GM18499 (cell line): ENCODE data around the gene VPS37C.
"Not testable (repeated sequence)": the region's sequence is repeated elsewhere in the genome, so short reads cannot be mapped to it uniquely, and the experiment has no call there.

ENCODE experiments used
- ATAC-seq: cut with Tn5 transposase; IDR thresholded peaks from one replicate; pipeline ENCODE4 v1.9.1; 2021; ENCODE audit warnings: moderate number of reproducible peaks; ENCODE audit not compliant: insufficient read depth, unreplicated experiment

The VPS37C gene

DNA sequence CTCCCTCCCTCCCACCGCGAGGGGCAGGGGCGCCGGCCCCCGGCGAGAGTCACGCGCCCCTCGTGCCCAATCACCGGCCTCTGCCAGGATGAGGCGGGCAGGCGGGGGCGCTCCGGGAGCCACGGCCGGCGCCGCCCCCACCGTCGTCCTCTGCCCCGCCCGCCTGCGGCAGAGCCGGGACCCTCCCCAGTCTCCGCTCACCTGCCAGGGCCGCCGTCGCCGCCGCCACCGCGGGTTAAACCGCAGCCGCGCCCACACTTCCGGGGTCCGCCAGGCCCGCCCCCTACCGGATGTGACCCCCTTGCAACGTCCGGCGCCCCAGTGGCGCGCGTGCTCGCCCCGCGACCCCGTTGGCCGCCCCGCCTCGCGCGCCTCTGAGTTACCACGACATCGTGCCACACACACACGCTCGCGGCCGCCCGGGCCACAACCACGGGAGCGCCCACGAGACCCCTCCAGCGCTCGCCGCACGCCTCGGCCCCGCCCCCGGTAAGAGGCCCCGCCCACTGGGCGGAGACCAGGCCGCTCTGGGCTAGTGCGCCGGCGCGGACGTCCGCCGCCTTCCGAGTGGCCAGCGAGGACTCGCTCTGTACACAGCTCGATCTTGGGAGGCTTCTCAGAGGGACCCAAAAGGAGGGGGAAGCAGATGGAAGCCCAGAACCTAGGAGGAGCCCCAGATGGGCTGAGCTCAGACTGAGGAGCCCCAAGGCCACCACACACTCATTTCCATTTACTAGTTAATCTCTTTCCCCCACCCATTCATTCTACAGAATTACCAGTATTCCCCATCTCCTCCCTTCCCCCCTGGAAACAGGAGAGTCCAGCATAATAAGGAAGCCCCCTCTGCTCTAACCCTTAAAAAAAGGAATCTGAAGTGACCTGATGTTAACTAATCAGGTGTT lies at the start of gene VPS37C:
Gene VPS37C (minus strand): TSS at position 237 of the 902 bp plus-strand sequence. CDS start 22,597 bp downstream, outside the sequence.
- peak; percentile 54 for ATAC-seq

DNA sequence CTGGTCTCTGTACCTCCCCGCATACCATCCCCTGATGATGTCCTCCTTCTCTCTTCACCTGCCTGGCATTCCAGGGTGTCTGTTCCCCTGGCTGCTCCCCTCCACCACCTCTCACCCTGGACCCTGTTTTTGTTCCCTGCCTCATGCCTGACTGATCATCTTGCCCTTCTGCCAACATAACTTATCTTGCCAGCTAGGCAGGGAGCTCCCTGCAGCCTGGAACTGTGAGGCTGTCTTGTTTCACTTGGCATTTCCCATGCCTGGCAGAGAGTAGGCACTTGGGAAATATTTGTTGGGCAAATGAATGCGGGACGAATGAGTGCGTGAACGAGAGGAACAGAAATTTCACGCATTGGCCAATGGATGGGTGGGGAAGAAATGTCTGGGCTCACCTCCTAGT lies 49.4 kb upstream of the VPS37C start:
- not testable (repeated sequence) for ATAC-seq

DNA sequence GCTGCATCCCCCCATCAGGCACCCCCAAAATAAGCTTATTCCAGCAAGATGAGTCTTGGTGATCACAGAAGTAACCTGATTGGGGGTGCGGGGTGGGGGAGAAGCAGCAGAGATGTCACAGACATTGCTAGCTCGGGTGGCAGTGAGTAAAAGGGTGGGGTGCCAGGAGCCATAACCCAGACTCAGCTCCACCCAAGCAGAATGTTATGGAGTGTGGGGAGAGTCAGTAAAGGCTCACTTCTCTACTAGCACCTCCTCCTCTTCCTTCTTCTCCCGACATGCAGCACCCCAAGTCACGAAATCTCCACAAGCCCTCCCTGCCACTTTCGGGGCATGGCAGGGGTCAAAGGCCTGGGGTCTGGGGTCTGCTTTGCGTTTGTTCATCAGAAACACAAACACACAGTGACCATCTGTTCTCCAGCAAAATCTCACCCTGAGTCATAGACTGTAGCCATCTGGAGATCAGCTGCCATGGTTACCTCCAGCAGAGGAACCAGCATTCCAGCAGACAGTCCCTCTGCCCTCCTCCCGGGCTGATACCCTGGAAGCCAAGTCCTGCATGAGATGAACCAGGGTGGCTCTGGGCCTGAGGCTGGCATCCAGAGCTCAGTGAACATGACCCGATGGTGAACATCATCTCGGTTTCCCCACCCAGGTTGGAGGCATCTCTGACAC lies 46.5 kb upstream of the VPS37C start:
- not testable (repeated sequence) for ATAC-seq

DNA sequence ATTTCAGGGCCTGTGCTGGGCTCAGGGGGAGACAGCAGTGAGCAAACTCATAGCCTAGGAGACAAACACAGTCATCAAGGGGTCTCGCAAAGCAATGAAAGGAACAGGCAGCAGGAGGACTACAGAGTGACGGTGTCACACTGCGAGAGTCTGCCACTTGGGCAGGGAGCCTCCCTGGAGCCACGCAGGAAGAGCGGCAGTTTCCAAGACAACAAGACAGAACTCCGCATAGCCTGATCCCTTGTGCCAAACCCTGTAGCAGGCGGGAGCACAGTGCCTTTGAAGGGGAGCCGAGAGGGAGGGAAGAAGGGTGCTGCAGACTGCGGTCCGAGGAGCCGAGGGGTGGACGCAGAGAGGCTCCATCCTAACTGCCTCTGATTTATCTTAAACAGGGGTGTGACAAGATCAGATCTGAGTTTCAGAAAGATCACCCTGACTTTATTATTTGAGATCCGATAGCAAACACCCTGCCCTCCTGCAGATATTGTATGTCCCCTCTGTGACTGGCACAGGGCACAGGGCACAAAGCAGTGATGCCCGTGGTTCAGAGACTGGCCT lies 43.4 kb upstream of the VPS37C start:
- not testable (repeated sequence) for ATAC-seq

DNA sequence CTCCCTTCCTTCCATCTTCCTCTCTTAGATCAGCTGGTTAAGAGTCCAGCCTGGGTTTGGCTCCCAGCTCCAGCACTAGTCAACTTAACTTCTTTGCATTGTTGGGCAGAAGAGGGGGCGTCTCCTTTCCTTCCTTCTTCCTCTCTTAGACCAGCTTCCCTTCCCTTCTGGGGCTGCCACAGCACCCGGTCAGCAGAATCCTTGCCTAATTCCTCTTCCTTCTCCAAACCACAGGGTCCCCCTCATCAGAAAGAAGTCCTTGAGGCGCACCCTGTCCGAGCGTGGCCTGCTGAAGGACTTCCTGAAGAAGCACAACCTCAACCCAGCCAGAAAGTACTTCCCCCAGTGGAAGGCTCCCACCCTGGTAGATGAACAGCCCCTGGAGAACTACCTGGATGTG lies 42.6 kb upstream of the VPS37C start:
- ATAC-seq = not testable (repeated sequence)

DNA sequence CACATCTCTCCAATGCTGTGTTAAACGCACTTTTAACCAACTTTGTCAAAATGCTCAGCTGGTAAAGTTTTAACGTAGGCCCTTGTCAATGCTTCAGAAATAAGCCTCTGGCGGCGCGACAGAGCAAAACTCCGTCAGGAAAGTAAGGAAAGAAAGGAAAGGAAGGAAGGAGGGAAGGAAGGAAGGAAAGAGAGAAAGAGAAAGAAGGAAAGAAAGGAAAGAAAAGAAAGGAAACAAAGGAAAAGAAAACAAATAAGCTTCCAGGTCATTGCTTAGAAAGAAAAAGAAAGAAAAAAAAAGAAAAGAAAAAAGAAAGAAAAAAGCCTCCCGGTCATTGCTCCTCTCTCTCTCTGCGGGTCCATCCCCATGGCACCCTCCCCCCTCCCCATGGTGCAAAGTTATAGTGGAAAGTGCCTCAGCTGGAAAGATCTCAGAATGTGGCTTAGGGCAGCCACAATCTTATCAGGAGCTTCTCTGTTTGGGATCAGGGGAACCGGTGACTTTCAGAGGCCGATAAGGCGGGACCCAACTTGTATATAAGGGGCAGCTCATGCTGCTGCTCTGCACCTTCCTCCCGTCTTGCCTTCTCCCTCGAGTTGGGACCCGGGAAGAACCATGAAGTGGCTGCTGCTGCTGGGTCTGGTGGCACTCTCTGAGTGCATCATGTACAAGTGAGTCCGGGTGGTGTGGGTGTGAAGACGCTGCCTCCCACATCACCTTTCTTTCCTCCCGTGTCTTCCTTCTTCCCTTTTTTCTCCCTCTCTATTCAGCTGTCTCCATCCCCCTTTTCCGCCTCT lies 41.9 kb upstream of the VPS37C start, which contains the start of gene PGA3:
Gene PGA3 (plus strand): TSS at position 566 of the 797 bp plus-strand sequence. CDS start 50 bp downstream, at position 616.
- not testable (repeated sequence) for ATAC-seq

DNA sequence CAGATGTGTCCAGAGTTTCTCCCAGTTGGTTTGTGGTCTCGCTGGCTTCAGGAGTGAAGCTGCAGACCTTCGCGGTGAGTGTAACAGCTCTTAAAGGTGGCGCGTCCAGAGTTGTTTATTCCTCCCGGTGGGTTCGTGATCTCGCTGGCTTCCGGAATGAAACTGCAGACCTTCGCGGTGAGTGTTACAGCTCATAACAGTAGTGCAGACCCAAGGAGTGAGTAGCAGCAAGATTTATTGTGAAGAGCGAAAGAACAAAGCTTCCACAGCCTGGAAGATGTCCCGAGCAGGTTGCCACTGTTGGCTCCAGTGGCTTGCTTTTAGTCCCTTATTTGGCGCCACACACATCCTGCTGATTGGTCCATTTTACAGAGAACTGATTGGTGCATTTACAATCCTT lies 40.2 kb upstream of the VPS37C start:
- ATAC-seq = no peak

DNA sequence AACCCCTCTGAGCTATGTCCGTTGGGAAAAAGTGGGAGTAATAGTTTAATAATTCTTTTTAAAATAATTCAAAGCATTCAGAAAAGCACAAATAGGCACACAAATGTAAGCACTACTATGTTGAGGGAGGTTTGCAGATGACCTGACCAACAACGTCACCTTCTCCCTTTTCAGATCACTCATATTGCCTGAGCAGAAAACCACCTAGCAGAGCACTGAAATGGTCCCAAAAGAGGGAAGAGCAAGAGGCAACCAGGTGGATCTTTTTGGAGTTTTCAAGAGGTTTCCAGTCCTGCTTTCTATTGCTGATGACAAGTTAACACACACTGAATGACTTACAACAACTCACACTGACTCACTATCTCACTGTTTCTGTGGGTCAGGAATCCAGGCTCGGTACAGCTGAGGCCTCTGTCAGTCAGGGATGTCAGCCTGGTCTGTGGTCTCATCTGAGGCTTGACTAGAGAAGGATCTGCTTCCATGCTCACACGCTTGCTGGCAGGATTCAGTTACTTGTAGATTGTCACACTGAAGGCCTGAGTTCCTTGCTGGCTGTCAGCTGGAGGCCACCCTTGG lies 37.8 kb upstream of the VPS37C start:
- ATAC-seq = no peak

DNA sequence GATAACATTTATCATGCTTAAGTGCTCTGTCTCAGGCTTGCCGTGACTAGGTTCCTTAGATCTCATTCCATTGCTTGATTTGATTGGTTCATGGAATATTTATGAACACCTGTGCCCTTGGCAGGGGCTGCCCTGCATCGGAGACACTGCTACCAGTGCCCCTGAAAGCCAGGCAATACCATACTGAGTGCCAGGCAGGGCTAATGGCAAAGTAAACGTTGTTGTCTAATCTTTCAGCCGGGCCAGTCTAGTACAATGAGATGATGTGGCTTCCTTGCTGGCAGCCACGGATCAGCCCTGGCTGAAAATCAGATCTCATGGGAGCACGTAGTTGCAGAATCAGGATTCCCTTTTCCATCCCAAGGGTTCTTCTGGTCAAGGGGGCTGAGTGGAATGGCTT lies 37.1 kb upstream of the VPS37C start:
- ATAC-seq = no peak

DNA sequence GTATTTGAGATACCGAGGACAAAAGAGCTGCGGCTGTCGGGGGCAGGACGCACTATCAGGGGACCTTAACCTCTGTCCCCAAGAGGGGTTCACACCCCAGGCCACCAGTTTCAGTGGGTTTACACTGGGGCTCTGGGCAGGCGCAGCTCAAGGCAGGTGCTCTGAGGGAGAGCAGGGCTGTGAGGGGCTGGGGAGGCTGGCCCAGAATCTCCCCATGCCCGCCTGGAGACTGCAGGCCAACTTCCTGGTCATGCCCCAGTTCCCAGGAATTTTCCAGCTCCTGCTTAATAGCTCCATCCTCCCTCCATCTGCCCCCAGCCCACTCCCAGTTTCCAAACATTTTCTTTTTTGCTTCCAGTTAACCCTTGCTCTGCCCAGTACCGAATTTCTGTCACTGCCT lies 34.5 kb upstream of the VPS37C start:
- ATAC-seq = no peak

DNA sequence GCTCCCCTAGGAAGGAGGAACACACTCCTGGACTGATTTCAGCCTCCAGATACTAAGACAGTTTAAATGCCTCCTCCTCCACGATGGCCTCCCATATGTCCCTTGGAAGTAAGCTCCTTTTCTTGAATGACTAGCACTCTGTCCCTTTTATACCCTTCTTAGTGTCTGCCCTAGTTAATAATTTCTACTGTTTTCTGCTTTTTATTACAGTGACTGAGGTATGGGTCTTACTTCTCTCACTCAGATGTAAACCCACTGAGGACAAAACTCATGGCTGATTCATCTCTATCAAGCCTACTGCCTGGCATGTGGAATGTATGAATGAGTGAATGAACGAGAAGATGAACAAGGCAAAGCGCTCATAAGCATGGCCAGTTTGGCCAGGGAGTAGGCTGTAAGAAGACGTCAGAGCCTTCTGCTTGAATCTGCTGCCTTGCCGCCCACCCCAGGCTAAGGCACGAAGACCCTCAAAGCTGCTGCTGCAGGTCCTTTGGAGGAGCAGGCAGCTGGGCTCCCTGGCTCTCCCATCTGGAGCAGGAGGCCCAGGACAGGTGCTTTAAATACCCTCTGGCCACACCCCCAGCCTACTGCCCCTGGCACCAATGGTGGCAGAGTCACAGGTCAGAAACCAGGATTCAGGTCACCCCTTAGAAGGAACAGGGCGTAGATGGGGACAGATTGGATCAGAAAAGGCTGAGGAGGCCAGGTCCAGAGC lies 33.9 kb upstream of the VPS37C start:
- no peak for ATAC-seq

DNA sequence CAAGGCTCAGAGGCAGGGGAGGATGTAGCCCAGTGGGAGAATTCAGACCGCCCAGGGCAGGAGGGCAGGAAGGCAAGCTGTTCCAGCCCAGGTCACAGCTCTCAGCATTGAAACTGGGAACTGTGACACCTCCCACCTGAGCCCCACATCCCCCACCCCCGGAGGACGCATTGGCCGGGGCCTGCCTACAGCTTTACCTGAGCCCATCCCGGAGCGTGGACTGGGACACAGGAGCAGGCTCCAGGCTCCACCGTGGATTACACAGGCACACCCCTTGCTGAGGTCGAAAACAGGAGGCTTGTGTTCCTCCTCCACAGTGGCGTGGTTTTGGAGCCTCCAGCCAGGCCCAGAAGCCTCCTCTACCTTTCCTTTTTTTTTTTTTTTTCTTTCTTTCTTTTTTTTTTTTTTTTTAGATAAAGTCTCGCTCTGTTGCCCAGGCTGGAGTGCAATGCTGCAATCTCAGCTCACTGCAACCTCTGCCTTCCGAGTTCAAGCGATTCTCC lies 33.0 kb upstream of the VPS37C start:
- ATAC-seq = no peak

DNA sequence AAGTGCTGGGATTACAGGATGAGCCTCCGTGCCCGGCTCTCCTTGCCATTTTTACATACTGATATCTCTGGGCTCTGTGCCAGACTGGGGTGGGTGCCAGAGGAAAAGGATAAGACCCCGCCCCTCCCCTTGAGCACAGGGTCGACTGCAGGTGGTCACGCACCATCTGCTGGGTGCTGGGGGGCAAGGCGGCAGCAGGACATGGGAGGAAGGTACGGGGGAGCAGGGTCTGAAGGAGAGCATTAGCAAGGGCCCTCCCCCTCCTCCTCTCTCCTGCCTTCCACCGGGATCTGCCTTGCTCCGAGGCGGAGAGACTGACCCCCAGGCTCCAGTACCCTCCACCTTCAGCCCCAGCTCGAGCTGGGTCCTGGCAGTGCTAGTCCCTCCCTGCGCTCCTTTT lies 32.4 kb upstream of the VPS37C start:
- no peak for ATAC-seq

DNA sequence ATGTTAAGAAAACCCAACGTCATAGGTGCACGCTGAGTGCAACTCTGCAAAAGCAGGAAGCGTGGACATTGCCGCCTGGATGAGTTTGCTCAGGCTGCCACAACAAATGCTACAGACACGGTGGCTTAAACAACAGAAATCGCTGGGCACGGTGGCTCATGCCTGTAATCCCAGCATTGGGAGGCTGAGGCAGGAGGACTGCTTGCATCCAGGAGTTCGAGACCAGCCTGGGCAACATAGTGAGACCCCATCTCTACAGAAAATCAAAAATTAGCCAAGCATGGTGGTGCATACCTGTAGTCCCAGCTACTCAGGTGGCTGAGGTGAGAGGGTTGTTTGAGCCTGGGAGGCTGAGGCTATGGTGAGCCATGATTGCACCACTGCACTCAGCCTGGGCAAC lies 28.7 kb upstream of the VPS37C start:
- no peak for ATAC-seq

DNA sequence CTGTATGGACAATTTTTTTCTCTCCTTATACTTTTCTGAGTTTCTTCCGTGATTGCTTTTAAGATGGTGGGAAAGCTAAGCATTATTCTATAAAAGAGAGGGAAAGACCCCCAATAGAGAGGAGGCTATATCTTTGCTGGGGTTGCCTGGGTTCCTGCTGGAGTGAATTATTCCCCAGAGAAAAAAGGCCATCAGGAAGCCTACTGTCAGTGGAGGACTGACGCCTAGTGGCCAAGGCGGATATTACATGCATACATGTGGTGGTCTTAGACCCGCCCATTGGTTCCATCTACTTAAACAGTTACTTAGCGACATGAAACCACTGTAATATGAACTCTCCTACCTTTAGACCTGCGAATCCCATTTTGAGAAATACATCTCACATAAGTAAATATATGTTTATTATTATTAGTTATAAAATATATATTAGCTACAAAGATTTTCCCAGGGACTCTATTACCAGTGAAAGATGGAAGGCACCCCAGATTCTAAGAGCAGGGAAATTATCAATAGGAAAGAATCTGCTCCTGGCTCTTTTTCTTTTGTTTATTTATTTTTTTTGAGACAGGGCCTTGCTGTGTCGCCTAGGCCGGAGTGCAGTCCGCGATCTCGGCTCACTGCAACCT lies 26.4 kb upstream of the VPS37C start:
- no peak for ATAC-seq

DNA sequence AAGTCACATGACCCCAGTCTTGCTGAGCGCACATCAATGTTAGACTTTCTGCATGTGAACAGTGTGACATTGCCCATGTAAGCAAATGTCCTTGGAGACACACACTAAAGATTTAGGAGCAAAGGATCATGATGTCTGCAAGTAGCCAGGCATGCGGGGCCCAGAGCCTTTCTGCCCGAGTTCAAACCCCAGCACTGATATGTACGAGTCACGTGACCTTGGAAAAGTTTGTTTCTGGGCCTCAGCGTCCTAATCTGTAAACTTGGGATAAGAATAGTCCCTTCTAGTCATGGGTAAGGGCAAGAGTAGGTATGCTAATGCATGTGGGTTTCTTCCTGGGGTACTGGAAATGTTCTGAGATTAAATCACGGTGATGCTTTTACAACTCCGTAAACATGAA lies 25.3 kb upstream of the VPS37C start:
- no peak for ATAC-seq

DNA sequence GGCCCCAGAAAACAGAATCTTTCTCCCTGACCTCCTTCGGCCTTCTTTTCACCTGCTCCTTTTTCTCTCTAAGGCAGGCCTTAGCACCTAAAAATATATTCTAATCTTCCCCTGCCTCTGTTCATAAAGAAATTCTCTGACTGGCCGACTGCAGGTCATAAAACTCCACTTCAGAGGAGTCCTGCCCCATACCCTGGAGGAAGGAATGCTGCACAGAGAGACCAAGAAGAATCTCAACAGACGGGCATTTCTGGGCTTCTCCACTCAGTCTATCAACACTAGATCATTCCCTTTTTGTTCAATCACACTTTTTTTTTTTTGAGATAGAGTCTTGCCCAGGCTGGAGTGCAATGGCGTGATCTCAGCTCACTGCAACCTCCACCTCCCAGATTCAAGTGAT lies 22.4 kb upstream of the VPS37C start:
- no peak for ATAC-seq

DNA sequence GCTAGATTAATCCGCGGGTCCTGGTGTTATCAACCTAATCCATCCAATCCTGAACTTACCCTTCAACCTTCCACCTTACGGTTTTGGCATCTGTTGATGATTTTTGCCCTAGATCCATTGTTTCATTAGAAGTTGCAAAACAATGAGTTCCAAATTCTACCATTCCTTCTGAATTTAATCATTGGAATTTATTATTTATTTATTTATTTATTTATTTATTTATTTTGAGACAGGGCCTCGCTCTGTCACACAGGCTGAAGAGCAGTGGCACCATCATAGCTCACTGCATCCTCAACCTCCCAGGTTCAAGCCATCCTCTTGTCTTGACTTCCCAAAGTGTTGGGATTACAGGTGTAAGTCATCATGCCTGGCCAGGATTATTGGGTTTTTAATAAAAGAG lies 20.3 kb upstream of the VPS37C start:
- no peak for ATAC-seq

DNA sequence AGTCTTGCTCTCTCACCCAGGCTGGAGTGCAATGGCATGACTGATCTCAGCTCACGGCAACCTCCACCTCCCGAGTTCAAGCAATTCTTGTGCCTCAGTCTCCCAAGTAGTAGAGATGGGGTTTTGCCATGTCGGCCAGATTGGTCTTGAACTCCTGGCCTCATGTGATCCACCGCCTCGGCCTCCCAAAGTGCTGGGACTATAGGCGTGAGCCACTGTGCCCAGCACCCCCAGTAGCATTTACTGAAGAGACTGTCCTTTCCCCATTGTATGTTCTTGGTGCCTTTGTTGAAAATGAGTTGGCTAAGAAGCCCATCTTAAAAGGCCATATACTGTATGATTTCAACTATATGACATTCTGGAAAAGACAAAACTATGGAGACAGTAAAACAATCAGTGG lies 19.0 kb upstream of the VPS37C start:
- not testable (repeated sequence) for ATAC-seq
